Myocyte (in vitro differentiated cells): ENCODE measurements around the gene HSF2. TPM values are rescaled to one million over a fixed set of nuclear protein-coding genes. Genes with fewer than 3 reads are reported as not detected.

Experiments used
- DNase-seq: peaks from one replicate; pipeline ENCODE4 v3.0.0-alpha.2; 2012; ENCODE audit warnings: low read depth
- polyA plus RNA-seq: library from polyadenylated mRNA; unstranded; fragments of >200 nt; gene quantifications from one replicate; pipeline ENCODE4 v1.2.1, GENCODE V29; 2012; ENCODE audit warnings: missing spikeins
- total RNA-seq: library from RNA; depleted of rRNA; stranded (reverse); fragments of >200 nt; gene quantifications from 2 replicates; pipeline ENCODE4 v1.2.3, GENCODE V29; 2014

HSF2 gene
- total RNA-seq: 45.7 and 48.6 TPM in 2 replicates
- polyA plus RNA-seq: 8.4 TPM

- peak; percentile 99 for DNase-seq
These were observed at the start of gene HSF2 for GRCh38 chr6:122399348-122400120. TSS of gene HSF2 (plus strand) at chr6:122399652. CDS start at chr6:122399738, 86 bp downstream.

GRCh38 chr6:122352981-122353664 lies 46.3 kb upstream of the HSF2 start:
- DNase-seq: no peak

- DNase-seq: no peak
These were observed 38.6 kb upstream of the HSF2 start for GRCh38 chr6:122360809-122361208.

DNA sequence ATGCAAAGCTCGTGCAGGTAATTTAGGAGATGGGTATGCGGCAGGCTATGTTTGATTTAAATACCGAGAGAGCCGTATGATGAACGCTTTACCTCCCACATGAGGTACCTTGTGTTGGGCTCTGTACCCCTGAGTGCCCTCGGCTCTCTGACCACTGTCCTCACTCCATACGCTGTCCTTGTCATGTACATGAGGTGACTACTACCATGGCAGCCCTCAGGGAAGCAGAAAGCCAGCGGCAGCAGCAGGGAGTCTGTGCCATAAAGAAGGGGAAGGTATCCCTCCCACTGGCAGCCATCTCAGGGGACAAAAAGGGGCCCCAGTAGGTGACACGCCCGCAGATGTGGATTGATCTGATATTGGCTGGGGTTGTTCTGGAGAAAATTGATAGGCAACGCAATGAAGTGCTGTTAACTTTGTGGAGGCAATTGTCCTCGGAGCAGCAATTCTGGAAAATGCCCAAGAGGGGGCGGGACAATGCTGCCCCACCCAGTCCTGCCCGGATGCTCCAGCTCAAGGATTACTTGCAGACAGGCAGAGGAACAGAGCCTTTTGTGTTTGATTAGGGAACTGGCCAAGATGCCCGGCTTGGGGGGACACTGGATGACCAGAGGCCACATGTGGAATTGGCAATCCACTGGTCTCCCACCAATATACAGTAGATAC lies 38.0 kb upstream of the HSF2 start:
- no peak for DNase-seq

- peak; percentile 93 for DNase-seq
These were observed 35.5 kb upstream of the HSF2 start for GRCh38 chr6:122363769-122364483.

- peak; percentile 13 for DNase-seq
These were observed 33.6 kb upstream of the HSF2 start for GRCh38 chr6:122365775-122366403.

GRCh38 chr6:122367171-122367570 lies 32.3 kb upstream of the HSF2 start:
- DNase-seq: no peak

- no peak for DNase-seq
These were observed 29.9 kb upstream of the HSF2 start for GRCh38 chr6:122369536-122369935.

- DNase-seq: peak; percentile 34
These were observed 26.8 kb upstream of the HSF2 start for GRCh38 chr6:122372647-122373046.

GRCh38 chr6:122374307-122374706 lies 25.1 kb upstream of the HSF2 start:
- no peak for DNase-seq

GRCh38 chr6:122376246-122376645 lies 23.2 kb upstream of the HSF2 start:
- DNase-seq: no peak

DNA sequence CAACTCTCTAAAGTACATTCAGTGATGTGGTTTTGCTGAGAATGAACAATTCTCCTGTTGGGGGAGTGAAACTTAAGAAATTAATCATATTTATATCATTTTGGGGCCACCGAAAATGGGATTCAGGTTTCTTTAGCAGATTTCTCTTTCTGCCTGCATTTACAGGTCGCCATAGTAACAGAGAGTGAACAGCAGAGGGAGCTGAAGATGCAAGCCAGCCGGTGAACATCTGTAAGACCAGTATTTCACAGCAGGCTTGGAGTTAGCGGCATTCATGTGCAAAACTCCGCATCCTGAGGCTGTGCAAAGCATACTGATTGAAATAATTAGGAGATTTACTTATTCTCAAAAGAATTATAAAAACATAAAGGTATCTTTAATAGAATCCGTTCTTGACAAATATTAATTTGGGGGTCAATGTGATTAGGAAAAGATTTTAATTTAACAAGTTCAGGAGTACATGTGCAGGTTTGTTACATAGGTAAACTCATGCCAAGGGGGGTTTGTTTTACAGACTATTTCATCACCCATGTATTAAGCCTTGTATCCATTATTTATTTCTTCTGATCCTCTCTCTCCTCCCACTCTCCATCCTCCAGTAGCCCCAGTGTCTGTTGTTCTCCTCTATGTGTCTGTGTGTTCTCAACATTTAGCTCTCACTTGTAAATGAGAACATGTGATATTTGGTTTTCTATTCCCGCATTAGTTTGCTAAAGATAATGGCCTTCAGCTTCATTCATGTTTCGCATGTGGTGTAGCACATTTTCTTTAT lies 17.8 kb upstream of the HSF2 start:
- peak; percentile 62 for DNase-seq

DNA sequence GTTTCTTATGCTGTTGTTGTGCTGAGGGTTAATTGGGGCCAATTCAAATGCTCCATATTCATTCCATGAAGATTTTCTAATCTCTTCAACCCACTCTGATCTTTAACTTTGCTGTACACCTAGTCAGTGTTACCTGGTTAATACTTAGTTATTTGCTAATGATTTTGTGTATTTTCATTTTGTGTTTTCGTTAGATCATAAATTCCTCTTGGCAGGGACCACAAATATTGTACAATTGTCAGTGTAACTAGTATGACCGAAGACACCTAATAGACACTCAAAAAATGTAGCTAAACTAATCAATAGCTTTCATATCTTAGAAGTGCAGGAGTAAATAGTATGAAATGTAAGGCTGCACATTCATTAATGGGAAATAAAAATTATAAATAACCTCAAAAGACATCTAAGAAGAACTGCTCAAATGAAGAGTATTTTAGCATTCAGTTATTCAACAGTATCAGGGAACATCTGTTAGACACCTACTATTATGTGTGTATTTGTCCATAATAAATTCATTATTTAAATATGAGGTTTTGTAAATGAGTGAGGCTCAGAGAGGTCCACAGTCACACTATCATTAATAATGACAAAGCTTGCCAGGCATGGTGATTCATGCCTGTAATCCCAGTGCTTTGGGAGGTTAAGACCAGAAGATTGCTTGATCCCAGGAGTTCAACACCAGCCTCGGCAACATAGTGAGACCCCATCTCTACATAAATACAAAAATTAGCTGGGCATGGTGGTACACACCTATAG lies 13.4 kb upstream of the HSF2 start:
- DNase-seq: no peak

- DNase-seq: no peak
These were observed 10.5 kb upstream of the HSF2 start for GRCh38 chr6:122388945-122389344.

DNA sequence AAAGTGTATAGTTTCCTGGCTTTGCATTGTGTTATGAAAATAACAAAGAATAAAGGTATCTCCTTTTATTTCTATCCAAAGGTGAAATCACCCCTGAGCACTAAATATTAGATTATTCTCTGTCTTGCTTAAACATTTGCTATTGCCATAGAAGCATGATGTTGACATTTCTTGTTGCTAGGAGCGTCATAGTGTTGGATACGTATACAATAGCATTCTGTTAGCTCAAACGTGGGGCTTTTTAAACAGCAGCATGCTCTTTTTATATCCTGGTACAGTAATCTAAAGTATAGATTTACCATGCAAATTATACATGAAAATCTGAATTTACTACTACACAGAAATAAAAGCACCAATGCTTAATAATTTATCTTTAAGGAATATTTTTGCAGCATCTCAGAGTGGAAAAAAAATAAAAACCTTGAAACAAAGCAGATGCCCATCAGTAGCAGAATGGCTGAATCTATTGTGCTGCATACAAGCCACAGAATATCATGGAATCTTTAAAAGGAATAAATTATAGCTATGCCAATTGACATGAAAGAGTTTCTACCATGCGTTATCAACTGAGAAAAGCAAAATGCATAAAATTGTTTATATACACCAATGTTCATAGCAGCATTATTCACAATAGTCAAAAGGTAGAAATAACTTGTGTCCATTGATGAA lies 9.6 kb upstream of the HSF2 start:
- DNase-seq: no peak

DNA sequence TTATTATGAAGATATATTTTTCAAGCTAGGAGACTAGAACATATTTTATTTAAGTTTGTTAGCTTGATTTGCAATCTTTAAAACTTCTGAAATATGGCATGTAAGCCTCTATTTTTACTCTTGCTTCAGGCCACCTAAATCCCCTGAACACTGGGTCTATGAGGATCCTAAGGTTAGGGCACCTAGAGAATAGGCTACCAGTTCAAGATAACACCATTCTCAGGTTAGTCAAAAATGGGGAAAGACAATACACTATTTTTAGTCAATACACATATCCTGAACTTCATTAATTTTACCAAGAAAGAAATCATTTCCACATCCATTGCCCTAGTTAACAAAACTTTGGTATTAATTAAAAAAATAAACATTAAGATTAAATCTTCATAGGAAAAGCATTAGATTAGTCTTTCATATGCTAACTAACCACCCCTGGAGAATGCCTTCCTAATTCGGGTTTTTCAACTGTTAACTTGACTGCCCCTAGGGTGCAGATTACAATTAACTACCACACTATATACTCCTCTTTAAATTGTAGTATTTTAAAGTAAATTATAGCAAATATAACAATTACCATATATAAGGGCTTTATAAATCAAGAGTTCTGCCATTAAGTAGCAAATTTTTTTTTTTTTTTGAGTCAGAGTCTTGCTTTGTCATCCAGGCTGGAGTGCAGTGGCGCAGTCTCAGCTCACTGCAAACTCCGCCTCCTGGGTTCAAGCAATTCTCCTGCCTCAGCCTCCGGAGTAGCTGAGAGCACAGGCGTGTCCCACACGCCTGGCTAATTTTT lies 6.7 kb upstream of the HSF2 start:
- DNase-seq: no peak

DNA sequence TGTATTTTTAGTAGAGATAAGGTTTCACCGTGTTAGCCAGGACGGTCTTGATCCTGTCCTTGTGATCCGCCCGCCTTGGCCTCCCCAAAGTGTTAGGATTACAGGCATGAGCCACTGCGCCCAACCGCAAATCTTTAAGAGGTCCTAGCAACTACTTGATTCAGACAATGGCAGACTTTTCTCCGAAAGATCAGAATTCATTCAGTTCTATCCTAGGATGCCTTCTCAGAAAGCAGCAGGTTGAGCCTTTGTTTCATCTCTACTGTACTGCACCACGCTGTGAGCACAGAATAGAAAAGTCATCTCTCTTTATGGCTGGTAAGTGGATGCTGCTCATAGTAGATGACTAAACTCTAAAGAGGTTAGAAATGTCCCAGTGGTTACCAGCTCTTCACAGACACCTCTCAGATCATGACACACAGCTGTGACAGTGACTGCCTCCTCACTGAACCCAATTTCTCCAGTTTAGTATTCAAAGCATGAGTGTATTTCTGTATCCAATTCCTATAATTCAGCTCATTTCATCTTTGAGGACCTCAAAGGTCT lies 6.0 kb upstream of the HSF2 start:
- DNase-seq: no peak

GRCh38 chr6:122394016-122394415 lies 5.4 kb upstream of the HSF2 start:
- no peak for DNase-seq
